GM12874 (cell line): ENCODE measurements around the gene SLC5A10.

Experiments
- TF ChIP-seq, protein P1 (sequence below): IDR thresholded peaks from 2 replicates; pipeline ENCODE4 v1.5.1; 2011; ENCODE audit warnings: low read depth, mild to moderate bottlenecking, control low read depth, low read length, moderate library complexity; ENCODE audit not compliant: insufficient read depth

SLC5A10 gene

DNA sequence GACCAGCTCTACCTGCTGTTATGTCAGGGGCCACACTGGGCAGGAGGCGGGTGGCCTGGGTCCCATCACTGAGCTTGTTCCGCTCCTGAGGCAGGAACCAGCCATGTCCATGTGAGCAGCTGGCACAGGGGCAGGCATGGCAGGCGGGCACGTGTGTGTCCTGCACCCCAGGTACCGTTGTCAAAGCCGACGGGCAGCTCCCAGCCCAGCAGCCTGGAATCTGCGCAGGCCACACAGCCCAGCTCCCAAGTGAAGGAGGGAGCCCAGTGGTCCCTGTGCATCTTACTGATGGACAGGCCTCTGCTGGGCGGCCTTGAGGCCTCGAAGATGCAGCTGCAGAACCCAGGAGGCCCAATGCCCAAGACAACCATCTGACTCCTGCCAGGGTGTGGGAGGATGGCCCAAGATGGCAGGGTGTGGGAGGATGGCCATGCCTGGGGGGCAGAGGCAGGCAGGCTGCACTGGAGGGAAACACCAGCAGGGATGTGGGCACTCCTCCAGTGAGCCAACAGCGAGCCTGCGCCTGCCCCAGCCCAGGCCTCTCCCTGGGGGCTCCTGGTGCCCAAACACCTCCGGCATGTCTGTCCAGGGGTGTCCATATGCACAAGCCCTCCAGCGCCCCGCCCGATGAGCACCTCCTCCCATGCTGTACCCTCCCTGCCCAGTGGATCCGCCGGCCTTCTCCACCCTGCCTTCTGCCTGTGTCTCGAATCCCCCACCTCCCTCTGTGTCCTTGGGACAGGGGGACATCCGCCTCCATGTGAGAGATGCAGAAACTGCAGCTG, 39.8 kb downstream of the SLC5A10 start:
- TF ChIP-seq, protein P1, sequence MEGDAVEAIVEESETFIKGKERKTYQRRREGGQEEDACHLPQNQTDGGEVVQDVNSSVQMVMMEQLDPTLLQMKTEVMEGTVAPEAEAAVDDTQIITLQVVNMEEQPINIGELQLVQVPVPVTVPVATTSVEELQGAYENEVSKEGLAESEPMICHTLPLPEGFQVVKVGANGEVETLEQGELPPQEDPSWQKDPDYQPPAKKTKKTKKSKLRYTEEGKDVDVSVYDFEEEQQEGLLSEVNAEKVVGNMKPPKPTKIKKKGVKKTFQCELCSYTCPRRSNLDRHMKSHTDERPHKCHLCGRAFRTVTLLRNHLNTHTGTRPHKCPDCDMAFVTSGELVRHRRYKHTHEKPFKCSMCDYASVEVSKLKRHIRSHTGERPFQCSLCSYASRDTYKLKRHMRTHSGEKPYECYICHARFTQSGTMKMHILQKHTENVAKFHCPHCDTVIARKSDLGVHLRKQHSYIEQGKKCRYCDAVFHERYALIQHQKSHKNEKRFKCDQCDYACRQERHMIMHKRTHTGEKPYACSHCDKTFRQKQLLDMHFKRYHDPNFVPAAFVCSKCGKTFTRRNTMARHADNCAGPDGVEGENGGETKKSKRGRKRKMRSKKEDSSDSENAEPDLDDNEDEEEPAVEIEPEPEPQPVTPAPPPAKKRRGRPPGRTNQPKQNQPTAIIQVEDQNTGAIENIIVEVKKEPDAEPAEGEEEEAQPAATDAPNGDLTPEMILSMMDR, result no peak

DNA sequence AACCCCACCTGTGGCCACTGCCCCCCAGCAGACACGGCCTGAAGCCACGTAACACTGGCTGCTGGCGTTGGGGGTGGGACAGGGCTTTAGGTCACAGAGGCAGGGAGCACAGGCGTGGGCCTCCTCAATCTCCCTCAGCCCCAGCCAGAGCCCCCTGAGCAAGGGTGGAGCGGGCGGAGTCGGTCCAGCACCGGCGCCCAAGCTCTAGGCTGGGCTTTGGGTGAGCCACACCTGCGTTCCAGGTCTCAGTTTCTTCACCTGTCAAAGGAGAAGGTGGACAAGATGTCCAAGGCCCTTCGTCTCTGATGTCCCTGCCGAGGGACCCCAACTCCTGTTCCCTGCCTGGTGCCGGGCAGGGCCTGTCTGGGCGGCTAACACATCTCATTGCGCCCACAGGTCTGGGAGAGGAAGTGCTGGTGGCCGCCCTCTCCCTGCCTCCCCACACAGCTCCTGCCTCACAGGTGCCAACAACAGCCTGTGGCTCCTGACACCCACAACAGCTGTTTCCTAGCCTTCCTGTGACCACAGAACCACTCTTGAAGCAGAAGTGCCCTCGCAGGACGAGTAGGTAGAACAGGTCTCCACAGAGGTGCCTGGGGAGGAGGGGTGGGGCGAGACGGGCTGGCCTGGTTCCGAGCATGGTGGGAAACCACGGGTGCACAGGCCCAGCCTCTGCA, 40.6 kb downstream of the SLC5A10 start:
- TF ChIP-seq, protein P1, result no peak

DNA sequence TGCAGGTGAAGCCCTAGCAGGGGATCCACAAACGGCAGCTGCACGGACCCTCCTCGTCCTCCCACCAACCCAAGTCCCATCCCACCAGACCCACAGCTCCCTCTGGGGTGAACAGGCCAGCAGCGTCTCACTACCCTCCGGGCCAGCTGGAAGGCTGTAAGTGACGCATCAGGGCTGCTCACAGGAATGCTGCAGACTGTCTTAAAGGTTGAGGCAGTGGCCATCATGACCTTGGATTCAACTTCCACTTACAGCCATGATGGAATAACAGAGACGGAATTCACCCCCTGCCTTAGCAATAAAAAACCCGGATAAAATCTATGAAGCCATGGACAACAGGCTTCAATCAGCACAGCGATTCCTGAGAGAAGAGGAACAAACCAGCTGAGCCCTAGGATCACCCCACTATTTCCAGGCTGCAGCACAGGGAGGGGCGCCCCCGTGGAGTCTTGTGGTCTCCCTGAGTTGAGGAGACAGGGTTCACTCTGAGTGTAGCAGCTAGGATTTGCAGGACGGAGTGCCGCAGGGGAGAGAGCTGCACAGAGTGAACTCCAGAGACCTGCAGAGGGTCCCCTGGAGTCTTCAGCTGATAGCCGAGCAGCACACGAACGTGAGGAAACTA, 42.1 kb downstream of the SLC5A10 start:
- TF ChIP-seq, protein P1, result no peak

DNA sequence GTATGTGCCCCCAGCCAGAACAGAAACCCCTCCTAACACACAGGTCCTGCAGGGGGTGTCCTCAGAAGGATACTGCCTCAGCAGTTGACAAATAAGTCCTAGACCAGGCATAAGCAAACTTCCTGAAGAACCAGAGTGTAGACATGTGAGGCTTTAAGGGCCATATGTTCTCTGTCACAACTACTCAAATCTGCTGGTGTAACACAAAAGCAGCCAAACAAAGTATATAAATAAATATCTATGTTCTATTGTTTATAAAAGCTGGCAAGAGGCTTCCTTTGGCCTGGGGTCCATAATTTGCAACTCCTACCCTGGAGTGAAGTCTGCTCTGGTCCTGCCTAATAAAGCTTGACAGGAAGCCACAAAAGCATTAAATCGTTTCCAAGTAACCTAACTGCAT, 42.7 kb downstream of the SLC5A10 start:
- TF ChIP-seq, protein P1, result no peak

DNA sequence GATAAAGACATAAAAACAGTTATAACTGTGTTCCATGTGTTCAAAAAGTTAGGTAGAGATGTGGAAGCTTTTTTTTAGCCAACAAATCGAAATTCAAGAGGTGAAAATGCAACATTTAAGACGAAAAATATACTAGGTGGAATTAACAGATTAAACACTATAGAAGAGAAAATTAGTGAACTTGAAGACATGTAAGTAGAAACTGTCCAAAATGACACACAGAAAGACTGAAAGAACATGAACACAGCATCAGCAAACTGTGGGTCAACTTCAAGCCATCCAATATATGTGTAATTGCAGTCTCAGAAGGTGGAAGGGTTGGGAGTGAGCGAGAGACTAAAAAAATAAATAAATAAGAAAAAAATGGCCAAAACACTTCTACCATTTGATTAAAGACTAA, 43.3 kb downstream of the SLC5A10 start:
- TF ChIP-seq, protein P1, result no peak

DNA sequence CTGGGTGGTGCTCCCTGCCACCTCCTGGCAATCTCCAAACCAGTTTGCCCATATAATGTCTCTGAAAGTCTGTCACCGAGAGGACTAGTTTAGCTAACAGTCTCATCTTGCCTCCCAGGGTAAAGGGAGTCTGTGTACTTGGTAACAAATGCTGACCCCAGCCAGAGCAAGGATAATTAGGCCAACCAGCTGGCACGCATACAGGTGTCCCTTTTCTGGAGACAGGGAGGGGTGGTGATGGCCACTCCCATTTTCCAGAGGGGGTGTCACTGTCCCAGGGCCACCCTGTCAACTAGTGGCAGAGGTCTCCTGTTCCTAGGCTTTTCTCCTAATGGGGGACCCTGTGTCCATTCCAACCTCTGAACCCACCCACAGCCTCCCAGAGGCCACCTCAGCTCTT, 44.5 kb downstream of the SLC5A10 start:
- TF ChIP-seq, protein P1, result no peak

DNA sequence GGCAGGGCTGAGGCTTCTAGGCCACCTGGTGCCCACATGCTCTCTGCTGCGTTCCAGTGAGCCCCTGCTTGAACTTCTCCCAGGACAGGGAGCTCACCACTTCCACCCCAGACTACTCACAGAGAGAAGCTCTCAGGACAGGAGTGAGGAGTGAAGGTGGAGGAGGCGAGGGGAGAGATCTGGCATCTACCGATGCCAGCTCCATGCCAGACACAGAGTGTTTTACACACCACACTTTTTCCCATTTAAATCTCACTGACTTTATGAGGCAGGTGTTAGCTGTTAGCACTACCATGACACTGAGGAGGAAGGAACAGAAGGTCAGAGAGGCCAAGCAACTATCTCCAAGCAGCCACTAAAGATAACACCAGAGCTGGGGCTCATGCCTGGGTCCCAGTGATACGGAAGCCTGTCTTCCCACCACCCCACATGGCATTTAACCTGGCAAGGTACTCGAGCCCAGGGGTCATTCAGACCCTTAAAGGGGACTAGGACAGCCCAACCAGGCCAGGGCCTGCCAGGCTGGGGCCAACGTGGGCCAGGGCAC, 45.8 kb downstream of the SLC5A10 start:
- TF ChIP-seq, protein P1, result no peak
